ENCODE measurements around the gene PTPRN2. TPM values are rescaled to one million over a fixed set of nuclear protein-coding genes. Genes with fewer than 3 reads are reported as not detected.

The PTPRN2 gene
- total RNA-seq, 4 donors from 2014 or later = 6.6 to 10.7 (median 8.2) TPM

- H3K4me3 ChIP-seq = no peak overlapping the region
- H3K4me1 ChIP-seq = no peaks in the 10 kb centered on the region
- peaks cover 0 to under 1% (median 0%) of the 10 kb centered on the region in 4 donors for H3K9me3 ChIP-seq
- WGBS, 2 donors = 54 to 55% methylated on average over 13 of the region's 16 CpGs
- H3K27ac ChIP-seq = no peak overlapping the region
- no peaks in the 10 kb centered on the region for H3K27me3 ChIP-seq
- no peaks in the 10 kb centered on the region for H3K36me3 ChIP-seq
- DNase-seq (ENCODE audit: low spot score in 2 of 2) = no peak
- no peak for TF ChIP-seq POLR2A (IDR thresholded peaks at IDR 0.05)
- TF ChIP-seq, protein P1, sequence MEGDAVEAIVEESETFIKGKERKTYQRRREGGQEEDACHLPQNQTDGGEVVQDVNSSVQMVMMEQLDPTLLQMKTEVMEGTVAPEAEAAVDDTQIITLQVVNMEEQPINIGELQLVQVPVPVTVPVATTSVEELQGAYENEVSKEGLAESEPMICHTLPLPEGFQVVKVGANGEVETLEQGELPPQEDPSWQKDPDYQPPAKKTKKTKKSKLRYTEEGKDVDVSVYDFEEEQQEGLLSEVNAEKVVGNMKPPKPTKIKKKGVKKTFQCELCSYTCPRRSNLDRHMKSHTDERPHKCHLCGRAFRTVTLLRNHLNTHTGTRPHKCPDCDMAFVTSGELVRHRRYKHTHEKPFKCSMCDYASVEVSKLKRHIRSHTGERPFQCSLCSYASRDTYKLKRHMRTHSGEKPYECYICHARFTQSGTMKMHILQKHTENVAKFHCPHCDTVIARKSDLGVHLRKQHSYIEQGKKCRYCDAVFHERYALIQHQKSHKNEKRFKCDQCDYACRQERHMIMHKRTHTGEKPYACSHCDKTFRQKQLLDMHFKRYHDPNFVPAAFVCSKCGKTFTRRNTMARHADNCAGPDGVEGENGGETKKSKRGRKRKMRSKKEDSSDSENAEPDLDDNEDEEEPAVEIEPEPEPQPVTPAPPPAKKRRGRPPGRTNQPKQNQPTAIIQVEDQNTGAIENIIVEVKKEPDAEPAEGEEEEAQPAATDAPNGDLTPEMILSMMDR (IDR thresholded peaks at IDR 0.05) = no peak
- TF ChIP-seq EP300 (IDR thresholded peaks at IDR 0.05) = no peak
Observed at GRCh38 chr7:157926521-157927150, 661.0 kb downstream of the PTPRN2 start.

DNA sequence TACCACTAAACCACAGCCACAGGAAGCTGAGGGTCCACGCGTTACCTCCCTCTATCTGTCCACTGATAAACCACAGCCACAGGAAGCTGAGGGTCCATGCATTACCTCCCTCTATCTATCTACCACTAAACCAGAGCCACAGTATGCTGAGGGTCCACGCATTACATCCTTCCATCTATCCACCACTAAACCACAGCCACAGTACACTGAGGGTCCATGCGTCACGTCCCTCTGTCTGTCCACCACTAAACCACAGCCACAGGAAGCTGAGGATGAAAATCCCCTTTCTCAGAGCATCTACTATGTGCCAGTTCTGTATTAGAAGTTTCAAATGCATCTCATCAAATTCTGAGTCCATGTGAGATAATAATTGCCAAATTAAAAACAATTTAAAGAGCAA is 661.5 kb downstream of the PTPRN2 start:
- Histone ChIP-seq H3K9me3 (peaks cover 0 to 6% (median 0%) of the 10 kb centered on the region in 4 donors), H3K4me1 (no peaks in the 10 kb centered on the region), H3K27ac (no peak overlapping the region), H3K27me3 (no peaks in the 10 kb centered on the region), H3K36me3 (no peaks in the 10 kb centered on the region), H3K4me3 (no peak overlapping the region)
- DNase-seq (ENCODE audit: low spot score in 2 of 2) = no peak
- TF ChIP-seq POLR2A (IDR thresholded peaks at IDR 0.05) = no peak
- TF ChIP-seq, protein P1 (IDR thresholded peaks at IDR 0.05) = no peak
- TF ChIP-seq EP300 (IDR thresholded peaks at IDR 0.05) = no peak
- 61 to 74% methylated on average over 5 of the region's 5 CpGs for WGBS, 2 donors

DNA sequence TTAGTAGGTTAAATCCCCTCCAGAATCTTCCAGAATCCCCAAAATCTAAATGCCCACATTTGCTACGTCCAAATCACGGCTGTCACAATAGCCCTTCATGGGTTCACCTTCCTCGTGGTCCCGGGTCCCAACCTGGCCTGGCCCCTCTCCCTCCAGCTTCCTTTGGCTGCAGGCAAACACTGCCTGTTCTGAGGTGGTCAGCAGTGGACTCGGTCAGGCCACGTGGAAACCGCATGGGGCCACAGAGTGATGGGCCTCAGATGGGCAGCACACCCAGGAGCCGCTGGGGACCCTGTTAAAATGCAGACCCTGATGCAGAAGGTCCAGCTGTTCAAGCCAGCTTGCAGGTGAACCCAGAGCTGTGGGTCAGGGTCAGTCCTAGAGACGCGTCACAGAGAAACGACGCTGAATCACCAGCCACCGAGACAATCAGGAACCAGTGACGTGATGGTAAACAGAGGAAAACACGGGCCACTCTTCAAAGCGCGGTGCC is 662.2 kb downstream of the PTPRN2 start:
- TF ChIP-seq, protein P1 (IDR thresholded peaks at IDR 0.05) = no peak
- TF ChIP-seq EP300 (IDR thresholded peaks at IDR 0.05) (no peak), POLR2A (IDR thresholded peaks at IDR 0.05) (no peak)
- WGBS, 2 donors = 86 to 88% methylated on average over 17 of the region's 17 CpGs
- Histone ChIP-seq H3K4me3 (no peak overlapping the region), H3K27ac (no peak overlapping the region), H3K36me3 (no peaks in the 10 kb centered on the region), H3K4me1 (no peaks in the 10 kb centered on the region), H3K27me3 (no peaks in the 10 kb centered on the region), H3K9me3 (peaks cover 0 to 12% (median 0%) of the 10 kb centered on the region in 4 donors)
- DNase-seq (ENCODE audit: low spot score in 2 of 2) = no peak

DNA sequence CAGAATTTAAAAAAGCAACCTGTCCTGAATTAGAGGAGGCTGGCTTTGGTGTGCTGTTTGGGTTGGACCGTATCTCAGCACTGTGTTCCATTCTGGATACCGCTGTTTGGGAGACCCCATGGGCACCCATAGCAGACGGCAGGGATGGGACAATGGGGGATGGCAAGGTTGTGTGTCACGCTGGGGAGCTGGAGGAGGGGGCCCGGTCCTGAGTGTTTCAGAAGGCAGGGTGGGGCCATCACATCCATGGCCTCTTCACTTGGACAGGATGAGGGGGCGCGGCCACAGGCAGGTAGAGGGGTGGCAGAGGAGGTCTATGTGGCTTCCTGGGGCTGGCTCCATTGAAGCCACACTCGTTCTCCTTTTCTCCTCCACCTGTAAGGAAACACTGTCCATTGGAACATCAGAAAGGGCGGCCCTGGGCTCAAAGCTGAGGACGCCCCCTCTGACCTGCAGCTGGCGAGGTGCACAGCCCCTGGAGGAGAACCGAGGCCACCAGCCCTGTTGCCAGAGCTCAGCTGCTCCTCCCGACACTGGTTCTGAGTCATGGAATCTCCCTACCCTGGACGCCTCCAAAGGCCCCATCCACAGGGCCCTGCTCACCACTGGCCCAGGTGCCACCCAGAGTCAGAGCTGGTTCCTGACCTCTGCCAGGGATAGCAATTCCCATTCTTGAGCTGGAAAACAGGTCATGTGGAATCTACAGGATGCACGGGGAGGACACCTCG is 663.6 kb downstream of the PTPRN2 start:
- 88 to 89% methylated on average over 16 of the region's 16 CpGs for WGBS, 2 donors
- DNase-seq (ENCODE audit: low spot score in 2 of 2) = no peak
- H3K27me3 ChIP-seq = no peaks in the 10 kb centered on the region
- peaks cover 0 to 12% (median 0%) of the 10 kb centered on the region in 4 donors for H3K9me3 ChIP-seq
- TF ChIP-seq, protein P1 (IDR thresholded peaks at IDR 0.05) = no peak
- TF ChIP-seq POLR2A (IDR thresholded peaks at IDR 0.05) = no peak
- TF ChIP-seq EP300 (IDR thresholded peaks at IDR 0.05) = no peak
- no peaks in the 10 kb centered on the region for H3K36me3 ChIP-seq
- H3K27ac ChIP-seq = no peak overlapping the region
- H3K4me1 ChIP-seq = no peaks in the 10 kb centered on the region
- H3K4me3 ChIP-seq = no peak overlapping the region

- H3K9me3 ChIP-seq = peaks cover 0 to 12% (median 0%) of the 10 kb centered on the region in 4 donors
- no peak overlapping the region for H3K27ac ChIP-seq
- no peaks in the 10 kb centered on the region for H3K36me3 ChIP-seq
- no peaks in the 10 kb centered on the region for H3K4me1 ChIP-seq
- TF ChIP-seq POLR2A (IDR thresholded peaks at IDR 0.05) (no peak), EP300 (IDR thresholded peaks at IDR 0.05) (no peak)
- TF ChIP-seq, protein P1 (IDR thresholded peaks at IDR 0.05) = no peak
- H3K4me3 ChIP-seq = no peak overlapping the region
- no peaks in the 10 kb centered on the region for H3K27me3 ChIP-seq
- WGBS, 2 donors = 82 to 90% methylated on average over 8 of the region's 8 CpGs
- DNase-seq (ENCODE audit: low spot score in 2 of 2) = no peak
Observed at GRCh38 chr7:157922576-157922975, 665.0 kb downstream of the PTPRN2 start.
